Tibial nerve (tissue), 4 donors: Measurements from ENCODE around the gene CUL4B. TPM values are rescaled to one million over a fixed set of nuclear protein-coding genes. Genes with fewer than 3 reads are reported as not detected.

Source experiments
- DNase-seq, 2 donors: peaks; one replicate each; pipeline ENCODE4 v3.0.0-alpha.2; 2019; ENCODE audit warnings: low spot score in 2 of 2
- H3K27ac ChIP-seq, 4 donors: fragments of 200-600 bp; sonication (generic) in 3 of 4; one replicate each; pipeline ENCODE4 v1.5.1; 2017 to 2019; ENCODE audit warnings: mild to moderate bottlenecking in 1 of 4
- H3K27me3 ChIP-seq, 2 donors: fragments of 200-600 bp; sonication (generic) in 1 of 2; one replicate each; pipeline versions ENCODE4 v1.5.1 to v1.6.0; 2017 to 2019
- H3K36me3 ChIP-seq, 3 donors: fragments of 200-600 bp; sonication (generic); one replicate each; pipeline ENCODE4 v1.5.1; 2018 to 2019
- H3K4me1 ChIP-seq, 4 donors: fragments of 200-600 bp; sonication (generic) in 3 of 4; one replicate each; pipeline ENCODE4 v1.5.1; 2017 to 2019
- H3K4me3 ChIP-seq, 4 donors: fragments of 200-600 bp; sonication (generic) in 3 of 4; one replicate each; pipeline ENCODE4 v1.5.1; 2017 to 2019; ENCODE audit warnings: mild to moderate bottlenecking in 1 of 4, moderate library complexity in 1 of 4
- H3K9me3 ChIP-seq, 4 donors: fragments of 200-600 bp; sonication (generic) in 3 of 4; one replicate each; pipeline ENCODE4 v1.5.1; 2017 to 2019
- CTCF ChIP-seq, 5 experiments: fragments of 200-600 bp in 3 of 5; fragments of 450-650 bp in 2 of 5; sonication (generic) in 3 of 5; IDR thresholded peaks; one replicate each; pipeline ENCODE4 v1.5.1; 2016 to 2019; ENCODE audit warnings: antibody characterized with exemption in 5 of 5, mild to moderate bottlenecking in 3 of 5, moderate library complexity in 2 of 5
- EP300 ChIP-seq, 2 donors: sonication (generic); formaldehyde crosslinking; IDR thresholded peaks; one replicate each; pipeline ENCODE4 v1.6.1; 2017; ENCODE audit warnings: antibody characterized with exemption in 2 of 2, mild to moderate bottlenecking in 1 of 2
- POLR2A ChIP-seq, 2 donors: fragments of 450-650 bp; IDR thresholded peaks; one replicate each; pipeline ENCODE4 v1.6.1; 2017; ENCODE audit warnings: antibody characterized with exemption in 2 of 2, mild to moderate bottlenecking in 2 of 2, moderate library complexity in 2 of 2
- WGBS, 2 donors: methylation state at CpG; one replicate each; pipeline ENCODE4 v1.1.5; 2018; 5-methylcytosine and 5-hydroxymethylcytosine counted together
- total RNA-seq, 4 donors: library from RNA; depleted of rRNA; stranded (reverse); fragments of >200 nt; gene quantifications; one replicate each; pipeline ENCODE4 v1.1.0, GENCODE V29; 2016

CUL4B gene
- total RNA-seq, 4 donors from 2014 or later: 31.8 to 41.5 (median 34.8) TPM

GRCh38 chrX:120556251-120556650 lies 4.5 kb downstream of the CUL4B start:
- H3K27me3 ChIP-seq: no peaks in the 10 kb centered on the region
- H3K9me3 ChIP-seq: no peaks in the 10 kb centered on the region
- WGBS, 2 donors: 80 to 94% methylated on average over 5 of the region's 5 CpGs
- no peak overlapping the region for H3K4me3 ChIP-seq
- H3K4me1 ChIP-seq: peaks cover 0 to 22% (median 0%) of the 10 kb centered on the region in 4 donors
- no peak for DNase-seq
- TF ChIP-seq POLR2A (IDR thresholded peaks at IDR 0.05) (no peak), CTCF (IDR thresholded peaks at IDR 0.05) (no peak), EP300 (IDR thresholded peaks at IDR 0.05) (no peak)
- H3K36me3 ChIP-seq: no peaks in the 10 kb centered on the region
- no peak overlapping the region for H3K27ac ChIP-seq

GRCh38 chrX:120549483-120550452 lies 11.0 kb downstream of the CUL4B start:
- TF ChIP-seq EP300 (IDR thresholded peaks at IDR 0.05) (no peak), POLR2A (IDR thresholded peaks at IDR 0.05) (no peak), CTCF (IDR thresholded peaks at IDR 0.05) (no peak)
- H3K27ac ChIP-seq: no peak overlapping the region
- no peak overlapping the region for H3K4me3 ChIP-seq

GRCh38 chrX:120536061-120536460 lies 24.7 kb downstream of the CUL4B start:
- peaks cover 0 to 69% (median 0%) of the 10 kb centered on the region in 3 donors for H3K36me3 ChIP-seq
- no peak overlapping the region for H3K4me3 ChIP-seq
- no peaks in the 10 kb centered on the region for H3K27me3 ChIP-seq
- H3K9me3 ChIP-seq: no peaks in the 10 kb centered on the region
- H3K4me1 ChIP-seq: no peaks in the 10 kb centered on the region
- TF ChIP-seq POLR2A (IDR thresholded peaks at IDR 0.05) (no peak), EP300 (IDR thresholded peaks at IDR 0.05) (no peak)
- no peak for DNase-seq
- H3K27ac ChIP-seq: no peak overlapping the region

More at GRCh38 chrX:120549483-120550452, 11.0 kb downstream of the CUL4B start:
- no peaks in the 10 kb centered on the region for H3K36me3 ChIP-seq
- 71 to 86% methylated on average over 12 of the region's 12 CpGs for WGBS, 2 donors
- no peak for DNase-seq
- no peaks in the 10 kb centered on the region for H3K27me3 ChIP-seq
- peaks cover 0 to 5% (median 0%) of the 10 kb centered on the region in 4 donors for H3K4me1 ChIP-seq
- no peaks in the 10 kb centered on the region for H3K9me3 ChIP-seq

GRCh38 chrX:120534413-120535205 lies 26.2 kb downstream of the CUL4B start:
- Histone ChIP-seq H3K27me3 (no peaks in the 10 kb centered on the region), H3K9me3 (no peaks in the 10 kb centered on the region), H3K36me3 (peaks cover 0 to 66% (median 0%) of the 10 kb centered on the region in 3 donors), H3K27ac (no peak overlapping the region), H3K4me3 (no peak overlapping the region), H3K4me1 (no peaks in the 10 kb centered on the region)
- WGBS, 2 donors: 74 to 93% methylated on average over 3 of the region's 3 CpGs
- TF ChIP-seq CTCF (IDR thresholded peaks at IDR 0.05) (no peak), EP300 (IDR thresholded peaks at IDR 0.05) (no peak), POLR2A (IDR thresholded peaks at IDR 0.05) (no peak)
- no peak for DNase-seq

GRCh38 chrX:120522820-120523219 lies 37.9 kb downstream of the CUL4B start:
- Histone ChIP-seq H3K4me1 (peaks cover 0 to 3% (median 0%) of the 10 kb centered on the region in 4 donors), H3K9me3 (no peaks in the 10 kb centered on the region), H3K4me3 (no peak overlapping the region), H3K27me3 (no peaks in the 10 kb centered on the region), H3K27ac (no peak overlapping the region), H3K36me3 (no peaks in the 10 kb centered on the region)
- TF ChIP-seq CTCF (IDR thresholded peaks at IDR 0.05): no peak
- no peak for TF ChIP-seq EP300 (IDR thresholded peaks at IDR 0.05)
- no peak for TF ChIP-seq POLR2A (IDR thresholded peaks at IDR 0.05)
- 72% methylated on average over 5 of the region's 5 CpGs for WGBS, 2 donors
- no peak for DNase-seq
